Fibroblast of lung (primary cell): Measurements from ENCODE around the gene NDUFAF2. TPM values are rescaled to one million over a fixed set of nuclear protein-coding genes. Genes with fewer than 3 reads are reported as not detected.

Experiments
- DNase-seq, 2 donors: peaks; one replicate each; pipeline versions ENCODE4 v3.0.0 to v3.0.0-alpha.2; 2010; ENCODE audit warnings: low read depth in 2 of 2
- H2AFZ ChIP-seq: 2 replicates; pipeline ENCODE4 v1.5.1; 2012; ENCODE audit warnings: low read length, control low read depth, inconsistent platforms
- H3K27ac ChIP-seq: 2 replicates; pipeline ENCODE4 v1.5.1; 2011; ENCODE audit warnings: low read length, control low read depth; ENCODE audit not compliant: insufficient read depth
- H3K27me3 ChIP-seq: 2 replicates; pipeline ENCODE4 v1.5.1; 2011; ENCODE audit warnings: mild to moderate bottlenecking, low read length; ENCODE audit not compliant: control insufficient read depth, insufficient read depth
- H3K36me3 ChIP-seq: 2 replicates; pipeline ENCODE4 v1.5.1; 2011; ENCODE audit warnings: low read length; ENCODE audit not compliant: control insufficient read depth, insufficient read depth
- H3K4me1 ChIP-seq: 2 replicates; pipeline ENCODE4 v1.5.1; 2011; ENCODE audit warnings: low read length; ENCODE audit not compliant: control insufficient read depth, insufficient read depth; ENCODE audit errors: extremely low read depth
- H3K4me2 ChIP-seq: 2 replicates; pipeline ENCODE4 v1.5.1; 2011; ENCODE audit warnings: low read length, control low read depth; ENCODE audit not compliant: insufficient read depth; ENCODE audit errors: extremely low read depth
- H3K4me3 ChIP-seq, 4 experiments: fragments of 200-600 bp in 1 of 4; sonication (generic) in 1 of 4; replicated peaks in 1 of 4; 2 replicates each; pipeline ENCODE4 v1.5.1; 2011 to 2016; ENCODE audit warnings: low read length in 4 of 4, low read depth in 3 of 4, mild to moderate bottlenecking in 3 of 4, control low read depth in 2 of 4, inconsistent platforms in 1 of 4, mixed read lengths in 1 of 4; ENCODE audit not compliant: insufficient read depth in 1 of 4; ENCODE audit errors: control extremely low read depth in 1 of 4
- H3K79me2 ChIP-seq: 2 replicates; pipeline ENCODE4 v1.5.1; 2012; ENCODE audit warnings: mild to moderate bottlenecking, low read length, inconsistent platforms; ENCODE audit not compliant: control insufficient read depth, insufficient read depth
- H3K9ac ChIP-seq: 2 replicates; pipeline ENCODE4 v1.5.1; 2011; ENCODE audit warnings: mild to moderate bottlenecking, low read length, control low read depth; ENCODE audit not compliant: insufficient read depth
- H3K9me3 ChIP-seq: 2 replicates; pipeline ENCODE4 v1.5.1; 2012; ENCODE audit warnings: low read depth, low read length; ENCODE audit not compliant: control insufficient read depth, insufficient read depth
- H4K20me1 ChIP-seq: 2 replicates; pipeline ENCODE4 v1.5.1; 2011; ENCODE audit warnings: low read length; ENCODE audit not compliant: control insufficient read depth, insufficient read depth; ENCODE audit errors: extremely low read depth
- CTCF ChIP-seq, 2 donors: IDR thresholded peaks in 1 of 2; conservative IDR thresholded peaks in 1 of 2; 1 replicate in 1 of 2; 2 replicates in 1 of 2; pipeline ENCODE4 v1.5.1; 2011 to 2012; ENCODE audit warnings: low read length in 2 of 2, control low read depth in 1 of 2, inconsistent platforms in 1 of 2, low read depth in 1 of 2, mild to moderate bottlenecking in 1 of 2
- EZH2 ChIP-seq: IDR thresholded peaks from 2 replicates; pipeline ENCODE4 v1.5.1; 2012; ENCODE audit warnings: low read length, control low read depth, mild to moderate bottlenecking; ENCODE audit errors: missing control alignments
- polyA plus RNA-seq, 2 donors: library from polyadenylated mRNA; depleted of rRNA in 1 of 2; stranded (reverse) in 1 of 2; unstranded in 1 of 2; fragments of >200 nt; gene quantifications; 2 replicates each; pipeline ENCODE4 v1.2.1, GENCODE V29; 2011 to 2012; ENCODE audit warnings: missing spikeins in 1 of 2
- total RNA-seq: library from RNA; depleted of rRNA; stranded (reverse); fragments of >200 nt; gene quantifications from 2 replicates; pipeline ENCODE4 v1.2.1, GENCODE V29; 2014

Gene NDUFAF2
- total and polyA plus RNA-seq, 2 donors (not counting 1 experiment from before 2014, with no cell fraction given), result 30.9 to 53.2 TPM

- Histone ChIP-seq H2AFZ (no peak overlapping the region), H3K4me3 (no peak overlapping the region), H3K27me3 (no peaks in the 10 kb centered on the region), H3K9ac (no peak overlapping the region), H3K4me1 (peaks cover 8% of the 10 kb centered on the region), H4K20me1 (no peaks in the 10 kb centered on the region), H3K36me3 (no peaks in the 10 kb centered on the region), H3K27ac (no peak overlapping the region), H3K4me2 (peak overlapping the region; percentile 4), H3K9me3 (no peaks in the 10 kb centered on the region), H3K79me2 (no peaks in the 10 kb centered on the region)
- peak; percentile 68 to 72 for DNase-seq
- TF ChIP-seq CTCF (conservative IDR thresholded peaks at IDR 0.05 in 1 of 2, IDR thresholded peaks at IDR 0.05 in 1 of 2; ENCODE audit: low read depth in 1 of 2, low read length in 2 of 2), result no peak
- TF ChIP-seq EZH2, result no peak
These were observed 106.3 kb downstream of the NDUFAF2 start for GRCh38 chr5:61051267-61051666.

GRCh38 chr5:61052882-61053281, 107.9 kb downstream of the NDUFAF2 start:
- peak; percentile 84 to 93 for DNase-seq
- H3K36me3 ChIP-seq, result no peaks in the 10 kb centered on the region
- peaks cover 8% of the 10 kb centered on the region for H3K4me1 ChIP-seq
- no peaks in the 10 kb centered on the region for H3K9me3 ChIP-seq
- no peaks in the 10 kb centered on the region for H3K79me2 ChIP-seq
- no peak overlapping the region for H3K27ac ChIP-seq
- no peaks in the 10 kb centered on the region for H4K20me1 ChIP-seq
- H3K27me3 ChIP-seq, result no peaks in the 10 kb centered on the region
- H3K9ac ChIP-seq, result no peak overlapping the region
- H2AFZ ChIP-seq, result no peak overlapping the region
- H3K4me3 ChIP-seq, result no peak overlapping the region
- TF ChIP-seq EZH2 (no peak), CTCF (conservative IDR thresholded peaks at IDR 0.05 in 1 of 2, IDR thresholded peaks at IDR 0.05 in 1 of 2; ENCODE audit: low read depth in 1 of 2, low read length in 2 of 2) (no peak)
- no peak overlapping the region for H3K4me2 ChIP-seq

GRCh38 chr5:61053937-61054336, 108.9 kb downstream of the NDUFAF2 start:
- Histone ChIP-seq H2AFZ (no peak overlapping the region), H3K9me3 (no peaks in the 10 kb centered on the region), H3K9ac (no peak overlapping the region), H4K20me1 (no peaks in the 10 kb centered on the region), H3K27ac (no peak overlapping the region), H3K79me2 (no peaks in the 10 kb centered on the region), H3K4me2 (no peak overlapping the region), H3K36me3 (no peaks in the 10 kb centered on the region), H3K4me3 (no peak overlapping the region), H3K27me3 (no peaks in the 10 kb centered on the region), H3K4me1 (peaks cover 8% of the 10 kb centered on the region)
- DNase-seq, result peak in 1 of 2 donors; percentile 47
- no peak for TF ChIP-seq EZH2
- TF ChIP-seq CTCF (conservative IDR thresholded peaks at IDR 0.05 in 1 of 2, IDR thresholded peaks at IDR 0.05 in 1 of 2; ENCODE audit: low read depth in 1 of 2, low read length in 2 of 2), result no peak
